GM13977 (cell line): ENCODE results near the gene NFKBIE.

Experiments
- DNase-seq: peaks from one replicate; pipeline ENCODE4 v3.0.0; 2012; ENCODE audit warnings: low spot score
- CTCF ChIP-seq: IDR thresholded peaks from 2 replicates; pipeline ENCODE4 v1.5.1; 2012; ENCODE audit warnings: mild to moderate bottlenecking, control low read depth; ENCODE audit not compliant: insufficient read depth; ENCODE audit errors: extremely low read depth, missing control alignments
- in situ Hi-C: fragments of 300-500 bp; cut with MboI; formaldehyde crosslinking; loops from one replicate; pipeline ENCODE4 v1.12.0; 2022; ENCODE audit warnings: low sequenced_read_pairs, low pct_unique_long_range_greater_than_20kb, mixed read lengths, inconsistent platforms; ENCODE audit not compliant: unreplicated experiment

The NFKBIE gene

GRCh38 chr6:44251576-44252524 lies 13.5 kb downstream of the NFKBIE start:
- in situ Hi-C loops: no loop called here
- no peak for DNase-seq
- TF ChIP-seq CTCF: no peak

- in situ Hi-C loops: no loop called here
- no peak for TF ChIP-seq CTCF
- DNase-seq: no peak
Observed at GRCh38 chr6:44250718-44251123, 14.6 kb downstream of the NFKBIE start.

GRCh38 chr6:44250067-44250717 lies 15.2 kb downstream of the NFKBIE start:
- in situ Hi-C loops: no loop called here
- no peak for DNase-seq
- no peak for TF ChIP-seq CTCF

GRCh38 chr6:44249082-44249748 lies 16.1 kb downstream of the NFKBIE start:
- no peak for TF ChIP-seq CTCF
- no peak for DNase-seq
- in situ Hi-C loops: no loop called here

- no peak for DNase-seq
- in situ Hi-C loops: no loop called here
- TF ChIP-seq CTCF: no peak
Observed at GRCh38 chr6:44248579-44248978, 16.8 kb downstream of the NFKBIE start.
